NB4 (cell line): ENCODE results near the gene INTS6.

Experiments used
- DNase-seq: peaks from one replicate; pipeline ENCODE4 v3.0.0; 2010; ENCODE audit warnings: low read depth
- H3K4me3 ChIP-seq: one replicate; pipeline ENCODE4 v1.5.1; 2011; ENCODE audit warnings: mild to moderate bottlenecking, low read depth, low read length, moderate library complexity
- CTCF ChIP-seq: IDR thresholded peaks from one replicate; pipeline ENCODE4 v1.5.1; 2012; ENCODE audit warnings: low read depth, low read length
- MAX ChIP-seq: IDR thresholded peaks from 2 replicates; pipeline ENCODE4 v1.6.1; 2011; ENCODE audit warnings: low read depth, low read length
- MYC ChIP-seq: IDR thresholded peaks from 2 replicates; pipeline ENCODE4 v1.6.1; 2011; ENCODE audit warnings: low read depth, low read length
- POLR2A ChIP-seq: IDR thresholded peaks from 2 replicates; pipeline ENCODE4 v1.6.1; 2011; ENCODE audit warnings: mild to moderate bottlenecking; ENCODE audit not compliant: insufficient read length; ENCODE audit errors: extremely low read depth

The INTS6 gene

GRCh38 chr13:51370116-51370515 lies 82.7 kb downstream of the INTS6 start:
- TF ChIP-seq MAX (no peak), POLR2A (no peak), CTCF (no peak), MYC (no peak)
- no peak overlapping the region for H3K4me3 ChIP-seq
- DNase-seq, result peak; percentile 57

GRCh38 chr13:51364404-51365008 lies 88.3 kb downstream of the INTS6 start:
- TF ChIP-seq CTCF, result no peak
- no peak for TF ChIP-seq MYC
- TF ChIP-seq MAX, result no peak
- TF ChIP-seq POLR2A, result no peak
- no peak for DNase-seq
- no peak overlapping the region for H3K4me3 ChIP-seq

- H3K4me3 ChIP-seq, result no peak overlapping the region
- no peak for DNase-seq
- no peak for TF ChIP-seq MAX
- no peak for TF ChIP-seq MYC
- TF ChIP-seq CTCF, result no peak
- no peak for TF ChIP-seq POLR2A
Observed at GRCh38 chr13:51363625-51364024, 89.2 kb downstream of the INTS6 start.

- H3K4me3 ChIP-seq, result no peak overlapping the region
- TF ChIP-seq MAX, result no peak
- no peak for TF ChIP-seq CTCF
- TF ChIP-seq MYC, result no peak
- TF ChIP-seq POLR2A, result no peak
- DNase-seq, result no peak
Observed at GRCh38 chr13:51361106-51361505, 91.7 kb downstream of the INTS6 start.

GRCh38 chr13:51360489-51360888 lies 92.3 kb downstream of the INTS6 start:
- H3K4me3 ChIP-seq, result no peak overlapping the region
- TF ChIP-seq CTCF, result no peak
- TF ChIP-seq MYC, result no peak
- TF ChIP-seq POLR2A, result no peak
- no peak for TF ChIP-seq MAX
- DNase-seq, result no peak
